Esophagus mucosa (tissue), 1 donor: ENCODE results near the gene CBFA2T3. TPM values are rescaled to one million over a fixed set of nuclear protein-coding genes. Genes with fewer than 3 reads are reported as not detected.

Experiments used
- ATAC-seq: fragments of 200-7000 bp; cut with Tn5 transposase; one replicate; pipeline ENCODE4 v1.9.1; 2020
- total RNA-seq: library from RNA; stranded (reverse); gene quantifications from one replicate; pipeline ENCODE4 v1.2.4, GENCODE V29; 2023
- donor health status: DM: yes; HTN: yes; CAD: no.

Gene CBFA2T3
- total RNA-seq, 1 donor from 2014 or later, result 1.1 TPM

DNA sequence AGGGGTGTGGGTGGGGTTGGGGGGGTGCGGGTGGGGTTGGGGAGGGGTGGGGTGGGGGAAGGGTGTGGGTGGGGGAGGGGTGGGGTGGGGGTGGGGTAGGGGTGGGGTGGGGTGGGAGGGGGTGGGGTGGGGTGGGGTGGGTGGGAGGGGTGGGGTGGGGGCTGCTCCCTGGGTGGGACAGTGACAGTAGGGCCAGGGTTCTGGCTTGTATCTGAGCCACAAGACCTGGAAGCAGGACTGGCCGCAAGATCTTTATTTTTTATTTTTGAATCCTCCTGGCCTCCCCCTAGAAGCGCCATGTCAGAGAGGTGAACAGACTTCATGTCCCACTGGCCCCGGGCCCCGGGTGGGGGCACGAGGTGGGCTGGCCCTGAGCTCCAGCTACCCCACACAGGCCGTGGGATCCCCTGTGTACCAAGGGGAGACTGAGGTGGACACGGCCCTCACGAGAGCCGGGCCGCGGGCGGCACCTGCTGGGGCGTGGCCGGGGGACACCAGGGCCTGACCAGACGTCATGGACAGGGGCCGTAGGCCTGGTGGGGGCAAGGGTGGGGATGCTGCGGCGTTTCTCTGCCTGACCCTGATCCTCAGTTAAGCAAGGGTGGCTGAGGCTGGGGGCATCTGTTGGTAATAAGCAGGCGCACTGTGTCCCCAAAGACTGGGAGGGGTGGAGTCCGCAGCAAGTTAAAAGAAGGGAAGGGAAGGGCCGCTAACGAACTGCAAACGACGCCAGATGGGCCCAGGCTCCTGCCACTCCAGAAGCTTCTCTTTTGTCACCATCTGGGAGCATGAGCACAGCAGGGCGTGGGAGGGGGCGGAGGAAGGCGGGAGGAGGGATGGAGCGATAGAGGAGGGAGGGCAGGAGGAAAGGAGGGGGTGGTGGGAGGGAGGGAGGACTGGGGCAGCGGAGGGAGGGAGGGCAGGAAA lies 88.3 kb downstream of the CBFA2T3 start:
- no peak for ATAC-seq

DNA sequence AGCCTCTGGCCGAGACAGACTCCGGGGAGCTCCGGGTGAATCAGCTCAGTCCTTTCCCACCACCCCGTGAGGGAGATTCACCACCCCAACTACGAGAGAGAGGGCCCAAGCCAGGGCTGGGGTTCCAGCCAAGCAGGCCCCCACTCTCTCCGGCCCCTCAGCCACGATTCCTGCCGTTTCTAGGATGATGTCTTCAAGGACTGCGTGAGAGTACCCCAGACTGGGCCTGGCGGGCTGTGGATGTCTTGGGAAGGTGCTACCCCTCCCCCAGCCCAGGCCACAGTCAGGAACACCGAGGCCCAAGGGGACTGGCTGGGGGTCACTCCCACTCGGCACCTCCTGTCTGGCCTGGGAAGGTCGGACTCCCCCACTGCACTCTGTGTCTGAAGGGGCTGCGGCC lies 89.0 kb downstream of the CBFA2T3 start:
- ATAC-seq, result no peak

DNA sequence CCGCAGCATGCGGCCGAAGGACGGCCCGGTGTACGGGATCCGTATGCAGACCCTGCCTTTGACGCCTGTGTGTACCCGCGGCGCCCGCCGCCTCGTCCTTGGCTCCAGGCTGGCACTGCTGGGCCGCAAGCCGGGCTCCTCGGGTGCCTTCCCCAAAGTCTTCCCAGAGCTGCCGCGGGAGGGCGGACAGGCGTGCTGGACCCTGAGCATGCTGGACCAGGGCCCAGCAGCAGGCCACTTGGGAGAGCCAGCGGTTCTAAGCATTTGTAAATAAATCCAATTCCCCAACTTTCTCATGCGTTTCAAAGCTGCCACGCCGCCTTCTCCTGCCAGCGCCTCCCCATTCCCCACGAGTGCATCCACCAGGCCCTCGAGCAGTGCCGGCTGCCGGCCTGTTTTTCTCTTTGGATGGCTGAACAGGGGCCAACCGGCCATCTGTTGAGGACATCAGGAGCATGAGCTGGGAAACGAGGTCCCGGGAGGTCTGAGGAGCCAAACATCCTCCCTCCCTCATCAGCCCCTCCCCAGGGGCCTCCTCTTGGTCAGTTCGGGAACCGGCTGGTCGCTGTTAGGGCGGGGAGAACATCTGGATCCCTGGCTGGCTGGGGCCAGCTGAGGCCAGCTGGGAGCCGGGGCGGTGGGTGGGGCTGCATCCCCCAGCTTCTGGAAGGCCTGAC lies 90.0 kb downstream of the CBFA2T3 start:
- ATAC-seq, result no peak

DNA sequence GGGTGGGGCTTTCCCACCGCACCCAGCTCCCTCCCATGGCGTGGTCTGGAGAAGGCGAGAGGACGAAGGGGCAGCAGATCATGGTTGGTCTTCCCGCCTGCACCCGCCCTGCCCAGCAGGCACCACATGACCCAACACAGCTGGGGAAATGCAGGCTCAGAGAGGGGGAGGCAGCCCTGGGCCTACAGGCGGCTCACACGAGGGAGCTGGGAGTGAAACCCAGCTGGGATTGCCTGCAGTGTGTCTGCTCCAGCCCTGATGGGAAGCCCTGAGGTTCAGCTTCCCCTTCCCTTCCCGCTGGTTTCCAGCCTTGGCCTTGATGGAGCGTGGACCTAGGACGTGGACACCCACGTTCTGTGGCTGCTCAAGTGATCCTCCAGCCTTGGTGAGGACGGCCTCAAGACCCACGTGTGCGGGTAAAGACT lies 90.6 kb downstream of the CBFA2T3 start:
- no peak for ATAC-seq

DNA sequence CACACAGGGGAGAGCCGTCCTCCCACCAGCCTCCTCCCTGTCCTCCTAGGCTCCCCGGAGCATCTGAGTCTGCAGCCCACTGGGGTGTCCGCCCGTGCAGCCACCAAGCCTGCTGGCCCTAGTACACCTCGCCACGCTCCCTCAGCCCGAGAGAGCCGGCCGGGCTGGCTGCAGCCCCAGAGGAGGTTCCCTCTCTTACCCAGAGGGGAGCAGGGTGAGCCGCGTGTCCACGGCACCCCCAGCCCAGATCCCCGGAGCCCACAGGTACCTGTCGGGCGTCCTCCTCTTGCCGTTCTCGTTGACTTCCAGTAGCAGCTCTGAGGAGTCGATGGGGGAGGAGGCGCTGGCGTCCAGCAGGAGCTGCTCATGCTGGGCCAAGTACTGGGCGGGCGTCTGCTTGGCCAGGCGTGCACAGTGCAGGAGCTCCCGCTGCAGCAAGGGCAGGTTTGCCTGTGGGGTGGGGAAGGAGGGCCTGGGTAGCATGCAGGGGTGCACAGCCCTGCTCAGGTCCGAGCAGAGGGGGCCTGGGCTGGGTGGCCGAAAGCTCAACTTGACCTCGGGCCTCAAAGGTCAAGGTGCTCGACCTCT lies 91.2 kb downstream of the CBFA2T3 start:
- ATAC-seq, result no peak

DNA sequence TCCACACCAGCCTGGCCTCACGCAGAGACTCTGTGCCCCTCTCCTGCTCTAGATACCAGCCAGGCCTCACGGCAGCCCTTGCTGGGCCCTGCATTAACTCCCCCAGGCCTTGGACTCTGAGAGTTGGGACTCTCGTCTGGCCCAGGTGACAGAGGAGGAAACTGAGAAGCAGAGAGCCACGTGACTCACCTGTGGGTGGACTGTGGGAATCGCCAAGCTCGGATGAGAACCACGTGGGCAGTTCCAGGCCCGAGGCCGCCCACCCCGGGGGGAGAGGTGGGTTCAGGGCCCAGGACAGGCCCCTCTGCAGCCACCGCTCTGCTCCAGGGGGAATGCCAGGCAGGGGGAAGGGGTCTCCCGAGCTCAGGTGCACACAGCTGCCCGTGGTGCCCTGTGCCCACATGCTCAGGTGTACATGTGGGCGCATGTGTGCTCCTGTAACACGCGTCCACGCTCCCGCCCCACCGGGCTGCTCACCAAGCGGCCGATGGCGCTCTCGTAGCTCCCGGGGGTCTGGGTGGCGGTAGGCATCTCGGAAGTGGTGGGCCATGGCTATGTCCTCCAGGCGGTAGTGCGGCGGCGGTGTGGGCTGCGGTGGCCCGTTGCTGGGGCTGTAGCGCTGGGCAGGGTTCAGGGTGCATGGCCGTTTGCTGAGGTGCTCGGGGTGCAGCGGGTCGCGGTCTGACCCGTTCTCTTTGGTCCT lies 92.3 kb downstream of the CBFA2T3 start:
- ATAC-seq, result no peak

DNA sequence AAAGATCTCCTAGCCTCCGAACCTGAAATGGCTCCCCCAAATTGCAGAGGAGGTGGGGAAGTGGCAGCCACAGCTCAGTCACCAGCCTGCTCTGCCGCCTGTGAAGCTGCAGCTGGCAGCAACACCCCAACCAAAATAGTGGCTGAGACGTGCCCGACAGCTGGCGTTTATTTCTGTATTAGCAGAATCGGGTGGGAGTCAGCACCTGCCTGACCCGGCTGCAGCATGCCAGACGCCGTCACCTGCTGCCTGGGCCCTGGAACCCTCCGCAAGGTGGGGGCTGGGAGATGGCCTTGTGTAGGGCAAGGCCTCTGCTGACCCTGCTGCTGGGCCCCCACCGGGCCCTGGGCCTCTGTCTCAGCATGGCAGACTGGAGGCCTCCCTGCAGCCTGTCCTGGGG lies 93.1 kb downstream of the CBFA2T3 start:
- ATAC-seq, result no peak

DNA sequence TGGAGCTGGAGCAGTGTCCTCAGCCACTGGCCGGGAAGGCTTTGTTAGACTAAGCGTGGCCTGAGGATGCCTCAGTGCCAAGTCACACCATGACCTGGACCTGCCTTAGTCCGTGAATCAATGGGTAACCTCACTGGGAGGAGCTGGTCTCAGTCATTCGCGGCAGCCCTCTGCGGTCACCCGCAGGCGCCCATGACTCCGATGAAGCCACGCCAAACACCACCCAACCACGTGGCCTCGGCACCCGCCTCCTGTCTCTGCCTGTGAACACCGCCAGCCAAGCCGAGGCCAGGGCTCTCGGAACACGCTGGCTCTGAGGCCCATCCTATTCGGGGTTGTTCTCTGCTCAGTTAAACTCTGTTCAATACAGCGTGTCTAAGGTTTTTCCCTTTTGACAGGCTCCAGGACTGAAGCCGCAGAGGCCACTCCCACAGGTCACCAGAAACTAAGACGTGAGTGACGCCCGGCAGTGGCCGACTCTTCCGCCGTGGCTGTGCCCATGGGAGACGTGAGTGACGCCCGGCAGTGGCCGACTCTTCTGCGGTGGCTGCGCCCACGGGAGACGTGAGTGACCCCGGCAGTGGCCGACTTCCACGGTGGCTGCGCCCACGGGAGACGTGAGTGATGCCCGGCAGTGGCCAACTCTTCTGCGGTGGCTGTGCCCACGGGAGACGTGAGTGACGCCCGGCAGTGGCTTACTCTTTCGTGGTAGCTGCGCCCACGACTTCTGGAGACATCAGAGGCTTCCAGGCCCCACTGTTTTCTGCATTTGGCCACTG lies 93.7 kb downstream of the CBFA2T3 start:
- ATAC-seq, result no peak

DNA sequence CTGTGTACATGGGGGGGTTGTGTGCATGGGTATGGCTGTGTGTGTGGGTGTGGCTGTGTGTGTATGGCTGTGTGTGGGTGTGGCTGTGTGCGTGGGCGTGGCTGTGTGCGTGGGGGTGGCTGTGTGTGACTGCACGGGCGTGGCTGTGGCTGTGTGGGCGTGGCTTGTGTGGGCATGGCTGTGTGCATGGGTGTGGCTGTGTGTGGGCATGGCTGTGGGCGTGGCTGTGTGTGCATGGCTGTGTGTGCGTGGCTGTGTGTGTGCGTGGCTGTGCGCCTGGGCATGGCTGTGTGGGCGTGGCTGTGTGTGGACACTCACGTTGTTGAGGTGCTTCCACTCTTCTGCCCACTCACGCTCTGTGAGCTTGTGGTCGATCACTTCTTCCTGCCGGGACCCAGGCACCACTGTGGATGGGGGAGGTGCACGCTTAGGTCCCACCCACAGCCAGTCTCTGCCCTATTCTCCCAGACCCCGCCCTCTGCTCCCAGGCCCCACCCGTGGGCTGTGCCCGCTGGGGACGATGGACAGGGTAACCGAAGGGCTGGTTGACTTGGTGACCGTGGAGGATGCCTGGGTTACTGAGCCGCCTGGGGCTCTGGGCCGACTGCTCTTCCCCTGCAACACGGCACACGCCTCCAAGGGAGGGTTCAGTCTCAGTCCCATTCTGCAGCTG lies 94.5 kb downstream of the CBFA2T3 start:
- peak; percentile 78 for ATAC-seq

DNA sequence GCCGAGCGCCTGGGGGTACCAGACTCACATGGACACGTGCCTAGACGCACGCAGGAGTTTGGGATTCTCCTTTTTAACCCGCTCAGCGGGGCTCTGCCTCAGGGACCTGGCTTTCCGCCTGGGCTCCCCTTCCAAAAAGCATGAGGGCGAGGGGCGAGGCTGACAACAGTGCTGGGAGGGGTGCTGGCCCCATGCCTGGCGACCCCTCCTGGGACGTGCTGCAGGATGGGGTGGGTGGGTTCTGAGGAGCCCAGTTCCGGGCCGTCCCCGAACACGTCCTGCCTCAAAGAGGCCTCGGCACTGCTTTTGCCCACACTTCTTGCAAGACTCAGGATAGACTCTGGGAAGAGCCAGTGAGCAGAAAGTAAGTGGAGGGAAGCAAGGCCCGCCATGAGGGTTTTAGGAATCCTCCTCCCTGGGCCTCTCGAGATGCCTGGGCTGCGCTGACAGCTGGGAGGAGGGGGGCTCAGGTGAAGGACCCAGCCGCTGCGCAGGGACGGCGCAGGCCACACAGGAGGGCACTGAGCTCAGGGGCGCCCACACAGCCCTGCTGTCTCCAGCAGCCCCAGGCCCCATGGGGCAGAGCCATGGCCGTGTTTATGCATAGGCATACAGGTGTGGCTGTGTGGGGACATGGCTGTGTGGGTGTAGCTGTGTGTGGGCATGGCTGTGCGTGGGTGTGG lies 95.2 kb downstream of the CBFA2T3 start:
- ATAC-seq, result no peak

DNA sequence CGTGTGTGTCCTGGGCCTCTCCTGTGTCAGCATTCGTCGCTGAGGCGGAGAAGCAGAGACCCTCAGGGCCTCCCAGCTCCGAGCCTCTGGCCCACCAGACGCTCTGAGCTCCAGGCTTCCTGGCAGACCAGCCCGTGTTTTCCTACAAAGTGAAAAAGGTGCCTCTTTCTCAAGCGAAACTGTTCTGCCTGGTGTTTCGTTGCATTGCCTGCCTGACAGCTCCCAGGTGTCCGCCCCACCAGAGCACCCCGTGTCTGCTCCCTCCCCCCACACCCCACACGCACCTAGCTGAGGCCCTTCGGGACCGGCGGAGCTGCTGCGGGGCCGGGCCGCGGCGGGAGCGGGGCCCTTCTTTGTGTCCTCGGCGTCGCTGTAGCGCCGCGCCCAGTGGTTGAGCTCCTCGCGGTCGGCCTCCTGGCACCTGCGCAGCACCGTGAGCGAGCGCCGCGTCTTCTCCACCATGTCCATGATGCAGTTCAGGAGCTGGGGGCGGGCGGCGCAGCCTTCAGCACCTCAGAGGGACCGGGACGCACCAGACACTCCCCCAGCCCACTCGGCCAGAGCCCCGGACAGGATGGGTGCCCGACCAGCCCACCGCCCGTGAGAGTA lies 95.9 kb downstream of the CBFA2T3 start:
- ATAC-seq, result peak; percentile 31

DNA sequence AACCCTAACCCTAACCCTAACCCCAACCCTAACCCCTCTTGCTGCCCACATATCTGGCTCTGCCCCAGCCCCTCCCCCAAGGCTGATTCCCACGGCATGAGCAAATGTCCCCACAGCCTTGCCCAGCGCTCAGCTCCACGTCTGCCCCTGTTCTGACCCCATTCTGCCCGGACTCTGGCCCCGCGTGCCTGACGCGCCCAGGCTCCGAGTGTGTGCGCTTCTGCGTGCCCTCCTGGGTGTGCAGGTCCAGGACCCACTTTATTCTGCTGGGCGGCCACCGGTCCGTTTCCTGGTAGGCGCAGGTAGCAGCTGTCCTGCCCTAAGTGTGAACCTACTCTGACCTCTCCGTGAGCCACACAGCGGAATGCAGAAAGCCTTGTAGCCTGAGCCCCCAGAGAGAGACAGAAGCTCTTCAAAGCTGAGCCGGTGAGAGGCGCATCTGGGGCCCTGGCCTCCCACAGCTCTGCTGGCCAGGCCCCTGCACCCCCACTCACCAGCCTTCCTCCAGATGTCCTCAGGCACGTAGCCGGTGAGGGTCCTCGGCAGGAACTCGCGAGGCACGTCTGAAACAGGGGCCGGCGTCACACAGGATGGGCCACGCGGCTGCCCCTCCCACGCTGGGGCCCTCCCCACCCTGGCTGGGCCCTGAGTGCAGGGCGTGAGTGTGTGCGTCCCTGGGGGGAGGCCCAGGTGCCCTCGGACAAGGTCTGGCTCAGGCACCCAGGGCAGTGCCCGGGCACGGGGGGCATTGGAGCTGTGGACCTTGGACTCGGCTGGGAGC lies 96.6 kb downstream of the CBFA2T3 start:
- ATAC-seq, result no peak

DNA sequence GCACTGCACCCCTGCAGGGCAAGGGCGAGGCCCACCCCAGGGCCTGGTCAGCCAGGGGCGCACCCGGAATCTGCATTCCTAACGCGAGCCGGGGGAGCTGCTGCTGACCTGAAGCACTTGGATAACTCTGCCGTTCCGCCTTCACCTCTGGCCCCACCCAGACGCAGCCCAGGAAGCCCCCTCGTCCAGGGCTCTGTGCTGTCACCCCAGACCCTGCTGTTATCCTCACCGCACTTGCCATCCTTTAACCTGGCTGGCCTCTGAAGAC lies 97.3 kb downstream of the CBFA2T3 start:
- no peak for ATAC-seq

DNA sequence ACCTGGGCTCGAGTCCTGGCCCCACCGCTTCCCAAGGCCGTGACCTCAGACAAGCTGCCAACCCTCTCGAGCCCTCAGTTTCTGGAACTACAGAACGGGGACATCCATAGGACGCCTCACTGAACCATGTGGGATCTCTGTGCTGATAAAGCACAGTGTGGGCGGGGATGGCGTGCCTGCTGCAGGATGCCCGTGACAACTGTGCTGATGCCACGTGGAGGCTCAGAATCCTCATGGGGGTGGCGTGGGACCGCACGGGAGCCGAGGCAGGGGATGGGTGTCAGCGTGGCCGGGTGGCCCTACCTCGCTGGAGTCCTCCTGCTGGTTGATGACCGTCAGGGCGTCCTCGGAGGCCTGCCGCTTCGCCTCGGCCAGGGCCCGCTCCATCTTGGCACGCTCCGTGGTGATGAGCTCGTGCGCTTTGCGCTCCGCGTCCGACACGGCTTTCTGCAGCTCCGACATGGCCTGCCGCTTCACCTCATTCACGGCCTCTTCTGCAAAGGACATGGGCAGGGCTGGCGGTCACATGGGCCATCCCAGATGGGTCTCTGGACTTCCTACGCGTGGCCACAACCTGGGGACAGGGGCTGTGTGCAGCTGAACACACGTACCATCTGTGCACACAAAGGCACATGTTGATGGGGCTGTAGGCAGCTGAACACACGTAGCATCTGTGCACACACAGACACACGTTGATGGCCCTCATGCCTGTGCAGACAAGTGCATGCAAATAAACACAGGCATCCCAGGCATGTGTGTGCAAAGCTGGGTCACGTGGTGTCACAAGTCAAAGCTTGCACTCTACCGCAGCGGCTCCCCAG lies 97.8 kb downstream of the CBFA2T3 start:
- ATAC-seq, result peak; percentile 41

DNA sequence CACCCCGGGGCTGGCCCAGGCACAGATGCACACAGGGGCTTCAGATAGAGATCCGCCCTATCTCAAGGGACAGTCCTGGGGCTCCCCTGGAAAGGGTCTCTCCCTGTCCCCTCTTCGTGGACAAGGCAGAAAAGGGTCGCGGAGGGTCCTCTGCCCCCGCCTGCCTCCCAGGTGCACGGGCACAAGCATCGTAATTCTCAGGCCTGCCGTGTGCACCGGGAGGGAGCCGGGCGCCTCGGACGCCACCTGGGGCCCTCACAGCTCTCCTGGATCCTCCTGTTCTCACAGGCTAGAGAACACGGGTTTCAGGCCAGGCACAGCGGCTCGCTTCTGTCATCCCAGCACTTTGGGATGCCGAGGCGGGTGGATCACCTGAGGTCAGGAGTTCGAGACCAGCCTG lies 98.7 kb downstream of the CBFA2T3 start:
- no peak for ATAC-seq

DNA sequence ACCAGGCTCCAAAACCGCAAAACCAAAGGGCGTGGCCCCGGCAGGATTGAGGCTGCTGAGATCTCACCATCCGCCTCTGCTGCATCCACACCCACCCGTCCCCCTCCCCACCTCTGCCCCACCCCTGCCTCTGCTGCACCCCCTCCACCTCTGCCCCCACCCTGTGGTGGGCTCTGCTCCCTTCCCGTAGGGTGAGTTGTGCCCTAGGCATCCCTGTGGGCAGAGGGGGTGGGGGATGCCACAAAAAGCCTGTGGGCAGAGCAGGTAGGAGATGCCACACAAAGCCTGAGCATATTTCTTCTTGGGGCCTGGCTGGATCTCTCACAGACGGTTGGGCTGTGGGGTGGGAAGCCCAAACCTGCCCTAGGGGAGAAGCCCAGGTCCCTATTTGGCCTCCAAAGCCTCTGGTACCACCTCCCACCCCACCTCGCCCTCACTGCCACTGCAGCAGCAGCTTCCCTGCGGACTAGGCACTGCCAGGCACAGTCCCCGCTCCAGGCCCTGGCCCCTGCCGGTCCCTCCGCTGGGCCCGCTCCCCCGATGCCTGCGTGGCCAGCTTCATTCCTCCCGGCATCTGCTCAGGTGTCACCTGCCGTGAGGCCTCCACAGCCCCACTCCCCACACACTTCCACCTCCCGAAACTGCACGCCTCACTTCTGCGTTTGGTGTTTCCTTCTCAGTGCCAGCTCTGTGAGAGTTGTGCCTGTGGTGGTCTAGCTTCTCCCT lies 99.3 kb downstream of the CBFA2T3 start:
- ATAC-seq, result no peak

DNA sequence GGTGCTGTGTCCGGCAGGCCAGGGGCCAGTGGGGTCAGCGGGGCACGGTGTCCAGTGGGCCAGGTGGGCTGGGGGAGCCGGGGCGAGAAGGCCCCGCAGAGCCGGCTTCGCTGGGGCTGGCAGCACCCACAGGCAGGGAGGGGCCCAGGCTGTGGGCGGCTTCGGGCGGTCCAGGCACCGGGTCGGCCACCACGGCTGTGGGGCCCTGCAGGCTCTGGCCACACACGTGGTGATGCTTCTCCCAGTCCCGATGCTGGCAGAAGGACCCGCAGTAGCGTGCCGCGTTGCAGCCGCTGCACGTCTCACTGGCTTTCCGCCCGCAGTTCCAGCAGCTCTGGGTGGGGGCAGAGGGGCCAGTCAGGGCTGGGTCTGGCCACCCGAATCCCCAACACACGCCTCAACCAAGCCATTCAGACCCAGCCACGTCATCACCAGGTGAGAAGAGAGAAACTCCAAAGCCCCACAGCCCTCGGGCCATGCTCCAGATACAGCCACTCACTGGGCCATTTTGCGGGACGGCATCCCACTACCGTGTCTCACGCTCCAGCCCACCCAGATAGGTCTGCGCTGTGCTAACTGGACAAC lies 100.0 kb downstream of the CBFA2T3 start:
- no peak for ATAC-seq

DNA sequence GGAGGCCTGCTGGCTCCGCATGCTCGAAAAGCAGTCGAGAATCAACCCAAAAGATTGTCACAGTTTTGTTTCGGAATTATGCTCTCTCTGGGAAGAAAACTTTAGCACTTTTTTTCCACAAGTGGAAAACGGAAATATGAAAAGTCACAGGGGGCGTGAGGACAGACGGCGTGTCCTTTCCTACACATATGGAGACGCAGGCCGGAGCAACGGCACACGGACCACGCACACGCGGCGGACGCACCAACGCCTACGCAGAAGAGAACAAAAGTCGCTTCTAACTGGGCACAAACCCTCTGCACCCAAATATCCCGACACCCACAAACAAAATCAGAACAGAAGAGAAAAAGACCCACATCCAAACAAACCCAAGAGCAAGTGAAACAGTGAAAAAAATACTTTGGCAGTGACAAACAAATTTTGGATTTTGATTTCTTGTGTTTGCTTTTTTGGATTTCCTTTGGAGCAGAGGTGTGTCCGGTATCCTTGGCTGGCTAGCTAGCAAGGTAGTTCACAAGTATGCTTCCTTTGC lies 101.2 kb downstream of the CBFA2T3 start:
- ATAC-seq, result no peak
